Neural cell (in vitro differentiated cells): ENCODE results near the gene URI1. TPM values are rescaled to one million over a fixed set of nuclear protein-coding genes. Genes with fewer than 3 reads are reported as not detected.

Source experiments
- H2AFZ ChIP-seq: fragments of 200-600, 300-800 bp; sonication (generic), shearing (Covaris generic); 2 replicates; pipeline ENCODE4 v1.6.0; 2014; ENCODE audit warnings: low read depth, mild to moderate bottlenecking, antibody characterized with exemption, low read length, moderate library complexity
- H3F3A ChIP-seq: fragments of 200-600 bp; shearing (Covaris generic); 2 replicates; pipeline ENCODE4 v1.6.1; 2016; ENCODE audit warnings: mild to moderate bottlenecking, moderate library complexity, mixed read lengths, antibody characterized with exemption, low read length; ENCODE audit not compliant: insufficient read depth, poor library complexity, severe bottlenecking
- H3K27ac ChIP-seq: fragments of 200-600, 300-800 bp; sonication (generic), shearing (Covaris generic); 2 replicates; pipeline ENCODE4 v1.5.1; 2014; ENCODE audit warnings: mild to moderate bottlenecking, low read length, moderate library complexity
- H3K27me3 ChIP-seq: fragments of 300-800, 200-600 bp; sonication (generic), shearing (Covaris generic); 2 replicates; pipeline ENCODE4 v1.6.0; 2014; ENCODE audit warnings: mild to moderate bottlenecking, low read depth, low read length, moderate library complexity; ENCODE audit not compliant: insufficient read depth
- H3K36me3 ChIP-seq: fragments of 300-800, 200-600 bp; sonication (generic), shearing (Covaris generic); 2 replicates; pipeline ENCODE4 v1.5.1; 2014; ENCODE audit warnings: mild to moderate bottlenecking, antibody characterized with exemption, low read length, moderate library complexity; ENCODE audit not compliant: insufficient read depth
- H3K4me2 ChIP-seq: fragments of 300-800, 200-600 bp; sonication (generic), shearing (Covaris generic); 2 replicates; pipeline ENCODE4 v1.6.0; 2014; ENCODE audit warnings: mild to moderate bottlenecking, low read length
- H3K4me3 ChIP-seq: fragments of 300-800, 200-600 bp; sonication (generic), shearing (Covaris generic); 2 replicates; pipeline ENCODE4 v1.5.1; 2014; ENCODE audit warnings: mild to moderate bottlenecking, low read length, moderate library complexity
- H3K79me2 ChIP-seq: fragments of 200-600 bp; shearing (Covaris generic); replicated peaks from 2 replicates; pipeline ENCODE4 v1.6.0; 2014; ENCODE audit warnings: mild to moderate bottlenecking, low read length, moderate library complexity; ENCODE audit not compliant: insufficient read depth
- H3K9ac ChIP-seq: fragments of 300-800, 200-600 bp; sonication (generic), shearing (Covaris generic); 2 replicates; pipeline ENCODE4 v1.6.1; 2016; ENCODE audit warnings: mild to moderate bottlenecking, low read length, mixed read lengths
- H3K9me2 ChIP-seq: fragments of 200-600 bp; shearing (Covaris generic); 2 replicates; pipeline ENCODE4 v1.6.1; 2016; ENCODE audit warnings: mild to moderate bottlenecking, low read length, mixed read lengths; ENCODE audit not compliant: insufficient read depth
- H3K9me3 ChIP-seq: fragments of 200-600, 300-800 bp; sonication (generic), shearing (Covaris generic); 2 replicates; pipeline ENCODE4 v1.6.1; 2016; ENCODE audit warnings: mild to moderate bottlenecking, mixed run types, low read length, moderate library complexity, mixed read lengths
- H4K20me1 ChIP-seq: fragments of 200-600 bp; shearing (Covaris generic); 2 replicates; pipeline ENCODE4 v1.6.1; 2016; ENCODE audit warnings: mild to moderate bottlenecking, mixed run types; ENCODE audit not compliant: insufficient read depth
- CTCF ChIP-seq: fragments of 450-650 bp; IDR thresholded peaks from 2 replicates; pipeline ENCODE4 v1.5.1; 2014; ENCODE audit warnings: antibody characterized with exemption, mild to moderate bottlenecking, moderate library complexity; ENCODE audit not compliant: poor library complexity, severe bottlenecking
- EP300 ChIP-seq: fragments of 450-650 bp; conservative IDR thresholded peaks from 2 replicates; pipeline ENCODE4 v1.6.1; 2014; ENCODE audit warnings: antibody characterized with exemption, mild to moderate bottlenecking, moderate library complexity; ENCODE audit not compliant: poor library complexity, severe bottlenecking
- EZH2 ChIP-seq: fragments of 200-600, 300-800 bp; shearing (Covaris generic), sonication (generic); IDR thresholded peaks from 2 replicates; pipeline ENCODE4 v1.6.1; 2014; ENCODE audit warnings: antibody characterized with exemption, low read length, borderline replicate concordance, mild to moderate bottlenecking; ENCODE audit not compliant: insufficient read depth, poor library complexity, severe bottlenecking
- MXI1 ChIP-seq: fragments of 450-650 bp; conservative IDR thresholded peaks from 2 replicates; pipeline ENCODE4 v1.6.1; 2014; ENCODE audit warnings: antibody characterized with exemption, mild to moderate bottlenecking; ENCODE audit not compliant: poor library complexity, severe bottlenecking
- POLR2AphosphoS5 ChIP-seq: IDR thresholded peaks from 2 replicates; pipeline ENCODE4 v1.6.1; 2012
- RAD21 ChIP-seq: fragments of 450-650 bp; conservative IDR thresholded peaks from 2 replicates; pipeline ENCODE4 v1.6.1; 2014; ENCODE audit warnings: antibody characterized with exemption, mild to moderate bottlenecking, moderate library complexity
- SMC3 ChIP-seq: fragments of 450-650 bp; conservative IDR thresholded peaks from 2 replicates; pipeline ENCODE4 v1.6.1; 2014; ENCODE audit warnings: antibody characterized with exemption, mild to moderate bottlenecking, moderate library complexity; ENCODE audit not compliant: poor library complexity
- TAF1 ChIP-seq: IDR thresholded peaks from 2 replicates; pipeline ENCODE4 v1.6.1; 2012; ENCODE audit warnings: low read depth
- polyA plus RNA-seq: library from polyadenylated mRNA; depleted of rRNA; stranded (reverse); fragments of >200 nt; gene quantifications from 2 replicates; pipeline ENCODE4 v1.2.3, GENCODE V29; 2014
- TF ChIP-seq, protein P1 (sequence below): IDR thresholded peaks from 2 replicates; pipeline ENCODE4 v1.6.1; 2012; ENCODE audit warnings: borderline replicate concordance

The URI1 gene
- polyA plus RNA-seq, 1 donor from 2014 or later, result 55.4 TPM

DNA sequence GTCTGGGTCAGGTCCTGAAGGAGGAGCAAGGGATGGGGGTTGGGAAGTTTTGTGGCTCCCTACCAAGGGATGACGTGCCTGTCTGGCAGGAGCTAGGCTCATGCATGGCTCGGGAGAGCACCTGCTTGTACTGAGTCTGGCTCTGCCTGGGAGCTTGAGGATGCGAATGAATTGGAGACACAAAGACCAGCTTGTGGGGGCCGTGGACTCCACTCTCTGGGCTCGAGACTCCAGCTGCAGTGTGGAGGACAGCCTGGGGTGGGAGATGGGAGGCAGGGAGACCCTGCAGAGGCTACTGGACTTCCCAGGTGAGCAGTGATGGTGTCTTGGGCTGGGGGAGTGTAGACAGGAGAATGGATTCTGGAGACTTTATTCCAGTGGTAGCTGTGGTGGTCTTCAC lies 15.2 kb upstream of the URI1 start:
- Histone ChIP-seq H3K27ac (no peak overlapping the region), H3K36me3 (no peaks in the 10 kb centered on the region), H3K27me3 (no peaks in the 10 kb centered on the region), H2AFZ (no peak overlapping the region), H4K20me1 (no peaks in the 10 kb centered on the region), H3K9ac (no peak overlapping the region), H3K9me3 (no peaks in the 10 kb centered on the region), H3K9me2 (no peaks in the 10 kb centered on the region), H3K4me3 (no peak overlapping the region), H3F3A (no peaks in the 10 kb centered on the region), H3K79me2 (no peaks in the 10 kb centered on the region), H3K4me2 (no peak overlapping the region)
- TF ChIP-seq SMC3, result no peak
- no peak for TF ChIP-seq MXI1
- TF ChIP-seq EP300, result no peak

- Histone ChIP-seq H3K4me3 (no peak overlapping the region), H3K79me2 (no peaks in the 10 kb centered on the region), H3K4me2 (no peak overlapping the region), H3K9me3 (no peaks in the 10 kb centered on the region), H4K20me1 (no peaks in the 10 kb centered on the region), H3K27ac (no peak overlapping the region), H2AFZ (no peak overlapping the region), H3K27me3 (no peaks in the 10 kb centered on the region), H3K36me3 (no peaks in the 10 kb centered on the region), H3F3A (no peaks in the 10 kb centered on the region), H3K9ac (no peak overlapping the region), H3K9me2 (no peaks in the 10 kb centered on the region)
- TF ChIP-seq SMC3, result no peak
Observed at GRCh38 chr19:29927944-29928625, 14.0 kb upstream of the URI1 start.

- no peaks in the 10 kb centered on the region for H3K9me2 ChIP-seq
- no peaks in the 10 kb centered on the region for H3K36me3 ChIP-seq
- no peak overlapping the region for H3K27ac ChIP-seq
- H2AFZ ChIP-seq, result no peak overlapping the region
- H3K9ac ChIP-seq, result no peak overlapping the region
- no peak for TF ChIP-seq SMC3
- TF ChIP-seq MXI1, result no peak
- TF ChIP-seq, protein P1, sequence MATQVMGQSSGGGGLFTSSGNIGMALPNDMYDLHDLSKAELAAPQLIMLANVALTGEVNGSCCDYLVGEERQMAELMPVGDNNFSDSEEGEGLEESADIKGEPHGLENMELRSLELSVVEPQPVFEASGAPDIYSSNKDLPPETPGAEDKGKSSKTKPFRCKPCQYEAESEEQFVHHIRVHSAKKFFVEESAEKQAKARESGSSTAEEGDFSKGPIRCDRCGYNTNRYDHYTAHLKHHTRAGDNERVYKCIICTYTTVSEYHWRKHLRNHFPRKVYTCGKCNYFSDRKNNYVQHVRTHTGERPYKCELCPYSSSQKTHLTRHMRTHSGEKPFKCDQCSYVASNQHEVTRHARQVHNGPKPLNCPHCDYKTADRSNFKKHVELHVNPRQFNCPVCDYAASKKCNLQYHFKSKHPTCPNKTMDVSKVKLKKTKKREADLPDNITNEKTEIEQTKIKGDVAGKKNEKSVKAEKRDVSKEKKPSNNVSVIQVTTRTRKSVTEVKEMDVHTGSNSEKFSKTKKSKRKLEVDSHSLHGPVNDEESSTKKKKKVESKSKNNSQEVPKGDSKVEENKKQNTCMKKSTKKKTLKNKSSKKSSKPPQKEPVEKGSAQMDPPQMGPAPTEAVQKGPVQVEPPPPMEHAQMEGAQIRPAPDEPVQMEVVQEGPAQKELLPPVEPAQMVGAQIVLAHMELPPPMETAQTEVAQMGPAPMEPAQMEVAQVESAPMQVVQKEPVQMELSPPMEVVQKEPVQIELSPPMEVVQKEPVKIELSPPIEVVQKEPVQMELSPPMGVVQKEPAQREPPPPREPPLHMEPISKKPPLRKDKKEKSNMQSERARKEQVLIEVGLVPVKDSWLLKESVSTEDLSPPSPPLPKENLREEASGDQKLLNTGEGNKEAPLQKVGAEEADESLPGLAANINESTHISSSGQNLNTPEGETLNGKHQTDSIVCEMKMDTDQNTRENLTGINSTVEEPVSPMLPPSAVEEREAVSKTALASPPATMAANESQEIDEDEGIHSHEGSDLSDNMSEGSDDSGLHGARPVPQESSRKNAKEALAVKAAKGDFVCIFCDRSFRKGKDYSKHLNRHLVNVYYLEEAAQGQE, result no peak
- no peak for TF ChIP-seq POLR2AphosphoS5
- no peak for TF ChIP-seq CTCF
- no peak for TF ChIP-seq TAF1
- no peak for TF ChIP-seq RAD21
- TF ChIP-seq EP300, result no peak
- no peak for TF ChIP-seq EZH2
- no peak overlapping the region for H3K4me2 ChIP-seq
- no peak overlapping the region for H3K4me3 ChIP-seq
- no peaks in the 10 kb centered on the region for H4K20me1 ChIP-seq
- no peaks in the 10 kb centered on the region for H3F3A ChIP-seq
- H3K79me2 ChIP-seq, result no peaks in the 10 kb centered on the region
- H3K9me3 ChIP-seq, result no peaks in the 10 kb centered on the region
- H3K27me3 ChIP-seq, result no peaks in the 10 kb centered on the region
Observed at GRCh38 chr19:29928831-29929230, 13.2 kb upstream of the URI1 start.
